ENCODE results near the gene ZNF775. TPM values are rescaled to one million over a fixed set of nuclear protein-coding genes. Genes with fewer than 3 reads are reported as not detected.
"Not testable (repeated sequence)": the region's sequence is repeated elsewhere in the genome, so short reads cannot be mapped to it uniquely, and the experiment has no call there.

The ZNF775 gene
- total RNA-seq, 3 donors from 2014 or later, result 10.9 to 11.8 (median 11.3) TPM

GRCh38 chr7:150385302-150385723 lies 6.2 kb downstream of the ZNF775 start:
- no peak for TF ChIP-seq CTCF (IDR thresholded peaks at IDR 0.05)
- Histone ChIP-seq H3K36me3 (ENCODE audit: low read depth) (no peaks in the 10 kb centered on the region), H3K9me3 (no peaks in the 10 kb centered on the region), H3K4me1 (ENCODE audit: low read depth) (peaks cover 42% of the 10 kb centered on the region), H3K4me3 (no peak overlapping the region)
- DNase-seq (no peak), ATAC-seq (no peak)
- intact Hi-C loops (cut with DNase I, micrococcal nuclease), result no loop called here

GRCh38 chr7:150385884-150386283 lies 6.8 kb downstream of the ZNF775 start:
- H3K9me3 ChIP-seq; intact Hi-C loops (cut with DNase I, micrococcal nuclease); H3K4me3 ChIP-seq; H3K36me3 ChIP-seq (ENCODE audit: low read depth); DNase-seq; ATAC-seq: not testable (repeated sequence)
- peaks cover 37% of the 10 kb centered on the region for H3K4me1 ChIP-seq (ENCODE audit: low read depth)

GRCh38 chr7:150388306-150388705 lies 9.2 kb downstream of the ZNF775 start:
- no peaks in the 10 kb centered on the region for H3K9me3 ChIP-seq
- no peak for ATAC-seq
- H3K4me1 ChIP-seq (ENCODE audit: low read depth), result peaks cover 22% of the 10 kb centered on the region
- peak in 2 of 3 donors; percentile 27 to 46 for DNase-seq
- no peaks in the 10 kb centered on the region for H3K36me3 ChIP-seq (ENCODE audit: low read depth)
- no peak for TF ChIP-seq CTCF (IDR thresholded peaks at IDR 0.05)
- H3K4me3 ChIP-seq, result no peak overlapping the region
- intact Hi-C loops (cut with DNase I, micrococcal nuclease), result no loop called here

GRCh38 chr7:150388709-150389531 lies 9.8 kb downstream of the ZNF775 start:
- peak; percentile 71 for TF ChIP-seq CTCF (IDR thresholded peaks at IDR 0.05)
- DNase-seq, result peak; percentile 75 to 85 (median 84)
- intact Hi-C loops (cut with DNase I, micrococcal nuclease), result no loop called here

GRCh38 chr7:150389532-150389816 lies 10.3 kb downstream of the ZNF775 start:
- no peaks in the 10 kb centered on the region for H3K36me3 ChIP-seq (ENCODE audit: low read depth)
- H3K4me1 ChIP-seq (ENCODE audit: low read depth), result peaks cover 16% of the 10 kb centered on the region
- intact Hi-C loops (cut with DNase I, micrococcal nuclease), result no loop called here
- no peak for TF ChIP-seq CTCF (IDR thresholded peaks at IDR 0.05)
- no peak overlapping the region for H3K4me3 ChIP-seq
- DNase-seq, result no peak
- ATAC-seq, result no peak
- no peaks in the 10 kb centered on the region for H3K9me3 ChIP-seq

More at GRCh38 chr7:150388709-150389531, 9.8 kb downstream of the ZNF775 start:
- ATAC-seq, result peak; percentile 80
- Histone ChIP-seq H3K4me1 (ENCODE audit: low read depth) (peaks cover 20% of the 10 kb centered on the region), H3K9me3 (no peaks in the 10 kb centered on the region), H3K36me3 (ENCODE audit: low read depth) (no peaks in the 10 kb centered on the region), H3K4me3 (no peak overlapping the region)

GRCh38 chr7:150390205-150390604 lies 11.1 kb downstream of the ZNF775 start:
- DNase-seq (peak in 1 of 3 donors; percentile 28), ATAC-seq (no peak)
- intact Hi-C loops (cut with DNase I, micrococcal nuclease), result no loop called here

More at GRCh38 chr7:150390205-150390604, 11.1 kb downstream of the ZNF775 start:
- no peaks in the 10 kb centered on the region for H3K9me3 ChIP-seq
- no peak for TF ChIP-seq CTCF (IDR thresholded peaks at IDR 0.05)
- no peaks in the 10 kb centered on the region for H3K36me3 ChIP-seq (ENCODE audit: low read depth)
- peaks cover 12% of the 10 kb centered on the region for H3K4me1 ChIP-seq (ENCODE audit: low read depth)
- no peak overlapping the region for H3K4me3 ChIP-seq
